Type B pancreatic cell (in vitro differentiated cells): Measurements from ENCODE around the gene USP48. TPM values are rescaled to one million over a fixed set of nuclear protein-coding genes. Genes with fewer than 3 reads are reported as not detected.

ENCODE experiments used
- DNase-seq: peaks from one replicate; pipeline ENCODE4 v3.0.0; 2021; ENCODE audit warnings: mixed read lengths; ENCODE audit not compliant: unreplicated experiment; ENCODE audit errors: extremely low spot score
- H3K27ac Mint-ChIP-seq: 2 replicates; pipeline ENCODE4 v1.8.0; 2021; ENCODE audit warnings: mild to moderate bottlenecking, mixed read lengths
- H3K27me3 Mint-ChIP-seq: 2 replicates; pipeline ENCODE4 v1.8.0; 2021; ENCODE audit warnings: mixed read lengths
- H3K36me3 Mint-ChIP-seq: 2 replicates; pipeline ENCODE4 v1.8.0; 2021; ENCODE audit warnings: mixed read lengths
- H3K4me1 Mint-ChIP-seq: one replicate; pipeline ENCODE4 v1.8.0; 2021; ENCODE audit warnings: mixed read lengths; ENCODE audit not compliant: unreplicated experiment
- H3K4me3 Mint-ChIP-seq: 2 replicates; pipeline ENCODE4 v1.8.0; 2021; ENCODE audit warnings: mild to moderate bottlenecking, mixed read lengths
- H3K9me3 Mint-ChIP-seq: 2 replicates; pipeline ENCODE4 v1.8.0; 2021; ENCODE audit warnings: mixed read lengths
- long read RNA-seq: library from polyadenylated mRNA; unstranded; transcript quantifications from one replicate; pipeline ENCODE4 v2.0.0, GENCODE V29; 2020
- total RNA-seq: library from RNA; stranded (reverse); gene quantifications from 2 replicates; pipeline ENCODE4 v1.2.1, GENCODE V29; 2021; ENCODE audit warnings: low replicate concordance
- TF ChIP-seq, protein P1 (sequence below): fragments of 200-600 bp; sonication (generic); conservative IDR thresholded peaks from 2 replicates; pipeline ENCODE4 v1.5.0; 2021; ENCODE audit warnings: antibody characterized with exemption, mild to moderate bottlenecking

USP48 gene, protein sequence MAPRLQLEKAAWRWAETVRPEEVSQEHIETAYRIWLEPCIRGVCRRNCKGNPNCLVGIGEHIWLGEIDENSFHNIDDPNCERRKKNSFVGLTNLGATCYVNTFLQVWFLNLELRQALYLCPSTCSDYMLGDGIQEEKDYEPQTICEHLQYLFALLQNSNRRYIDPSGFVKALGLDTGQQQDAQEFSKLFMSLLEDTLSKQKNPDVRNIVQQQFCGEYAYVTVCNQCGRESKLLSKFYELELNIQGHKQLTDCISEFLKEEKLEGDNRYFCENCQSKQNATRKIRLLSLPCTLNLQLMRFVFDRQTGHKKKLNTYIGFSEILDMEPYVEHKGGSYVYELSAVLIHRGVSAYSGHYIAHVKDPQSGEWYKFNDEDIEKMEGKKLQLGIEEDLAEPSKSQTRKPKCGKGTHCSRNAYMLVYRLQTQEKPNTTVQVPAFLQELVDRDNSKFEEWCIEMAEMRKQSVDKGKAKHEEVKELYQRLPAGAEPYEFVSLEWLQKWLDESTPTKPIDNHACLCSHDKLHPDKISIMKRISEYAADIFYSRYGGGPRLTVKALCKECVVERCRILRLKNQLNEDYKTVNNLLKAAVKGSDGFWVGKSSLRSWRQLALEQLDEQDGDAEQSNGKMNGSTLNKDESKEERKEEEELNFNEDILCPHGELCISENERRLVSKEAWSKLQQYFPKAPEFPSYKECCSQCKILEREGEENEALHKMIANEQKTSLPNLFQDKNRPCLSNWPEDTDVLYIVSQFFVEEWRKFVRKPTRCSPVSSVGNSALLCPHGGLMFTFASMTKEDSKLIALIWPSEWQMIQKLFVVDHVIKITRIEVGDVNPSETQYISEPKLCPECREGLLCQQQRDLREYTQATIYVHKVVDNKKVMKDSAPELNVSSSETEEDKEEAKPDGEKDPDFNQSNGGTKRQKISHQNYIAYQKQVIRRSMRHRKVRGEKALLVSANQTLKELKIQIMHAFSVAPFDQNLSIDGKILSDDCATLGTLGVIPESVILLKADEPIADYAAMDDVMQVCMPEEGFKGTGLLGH
- total RNA-seq = 58.7 and 66.7 TPM in 2 replicates
- long read RNA-seq, partial matches to known transcripts = 24 of 33 reads
- long read RNA-seq, other reads (novel, unspliced or antisense) = 8 of 33 reads

DNA sequence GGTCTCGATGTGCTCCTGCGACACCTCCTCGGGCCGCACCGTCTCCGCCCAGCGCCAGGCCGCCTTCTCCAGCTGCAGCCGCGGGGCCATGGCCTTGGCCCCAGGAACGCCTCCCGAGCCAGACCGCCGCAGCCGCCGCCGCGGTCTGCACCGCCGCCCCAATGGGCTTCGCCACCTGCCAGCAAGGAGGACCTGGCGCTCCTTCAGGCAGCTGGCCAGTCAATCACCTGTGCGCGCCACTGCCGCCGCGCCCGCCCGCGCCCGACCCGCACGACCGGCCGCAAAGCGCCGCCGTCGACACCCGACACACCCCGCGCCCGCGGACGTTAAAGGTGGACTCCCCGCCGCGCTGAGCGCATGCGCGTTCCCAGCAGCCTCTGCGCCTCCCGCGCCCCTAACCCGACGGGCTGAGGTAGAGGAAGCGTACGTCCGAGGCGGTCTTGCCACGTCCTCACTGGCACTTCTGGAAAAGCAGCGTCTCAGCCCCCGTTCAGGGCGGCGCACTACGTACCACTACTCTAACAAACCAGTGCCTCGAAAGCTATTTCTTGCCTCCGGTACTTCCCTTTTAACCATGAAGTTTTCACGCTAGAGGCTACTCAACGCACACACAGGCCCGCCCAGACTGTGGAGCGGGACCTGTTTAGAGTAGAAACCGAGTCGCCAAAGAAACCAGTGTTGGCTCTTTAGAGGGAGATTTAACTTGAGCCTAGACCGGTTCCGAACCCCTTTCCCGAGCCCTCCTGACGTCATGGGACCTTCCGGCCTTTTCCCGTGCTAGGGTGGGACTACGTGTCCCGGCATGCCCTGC lies at the start of gene USP48:
TSS of gene USP48 (minus strand) at position 282 of the 811 bp plus-strand sequence. CDS start at position 90, 192 bp downstream.
- H3K4me1 Mint-ChIP-seq = peaks cover 17% of the 10 kb centered on the region
- TF ChIP-seq, protein P1, sequence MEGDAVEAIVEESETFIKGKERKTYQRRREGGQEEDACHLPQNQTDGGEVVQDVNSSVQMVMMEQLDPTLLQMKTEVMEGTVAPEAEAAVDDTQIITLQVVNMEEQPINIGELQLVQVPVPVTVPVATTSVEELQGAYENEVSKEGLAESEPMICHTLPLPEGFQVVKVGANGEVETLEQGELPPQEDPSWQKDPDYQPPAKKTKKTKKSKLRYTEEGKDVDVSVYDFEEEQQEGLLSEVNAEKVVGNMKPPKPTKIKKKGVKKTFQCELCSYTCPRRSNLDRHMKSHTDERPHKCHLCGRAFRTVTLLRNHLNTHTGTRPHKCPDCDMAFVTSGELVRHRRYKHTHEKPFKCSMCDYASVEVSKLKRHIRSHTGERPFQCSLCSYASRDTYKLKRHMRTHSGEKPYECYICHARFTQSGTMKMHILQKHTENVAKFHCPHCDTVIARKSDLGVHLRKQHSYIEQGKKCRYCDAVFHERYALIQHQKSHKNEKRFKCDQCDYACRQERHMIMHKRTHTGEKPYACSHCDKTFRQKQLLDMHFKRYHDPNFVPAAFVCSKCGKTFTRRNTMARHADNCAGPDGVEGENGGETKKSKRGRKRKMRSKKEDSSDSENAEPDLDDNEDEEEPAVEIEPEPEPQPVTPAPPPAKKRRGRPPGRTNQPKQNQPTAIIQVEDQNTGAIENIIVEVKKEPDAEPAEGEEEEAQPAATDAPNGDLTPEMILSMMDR = no peak
- H3K27me3 Mint-ChIP-seq = no peaks in the 10 kb centered on the region
- no peaks in the 10 kb centered on the region for H3K9me3 Mint-ChIP-seq
- H3K36me3 Mint-ChIP-seq = peaks cover 14% of the 10 kb centered on the region
- peak within 1 kb of the TSS; percentile 93 for H3K4me3 Mint-ChIP-seq
- peak within 1 kb of the TSS; percentile 100 for H3K27ac Mint-ChIP-seq
- peak; percentile 99 for DNase-seq

DNA sequence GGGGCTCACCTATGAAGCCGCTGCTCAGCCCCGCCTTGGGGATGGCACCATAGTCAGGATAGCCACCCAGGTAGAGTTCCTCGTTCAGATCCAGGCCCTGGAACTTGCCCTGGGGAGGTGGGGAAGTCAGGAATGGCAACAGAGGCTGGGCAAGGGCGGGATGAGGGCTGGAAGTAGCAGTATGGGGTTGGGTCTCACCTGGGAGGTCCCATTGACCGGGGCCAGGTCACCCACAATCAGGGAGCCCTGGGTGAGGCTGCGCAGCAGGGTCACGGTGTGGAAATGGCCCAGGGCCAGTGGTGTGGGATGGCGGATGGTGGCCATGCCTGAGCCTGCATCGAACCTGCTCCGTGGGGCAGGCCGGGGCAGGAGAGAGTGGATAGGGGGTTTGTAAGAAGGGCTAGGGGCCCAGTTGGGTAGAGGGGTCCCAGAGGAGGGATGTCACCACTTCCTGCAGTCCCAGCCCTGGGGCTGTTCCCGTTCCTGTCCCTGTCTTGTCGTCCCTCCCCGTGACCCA lies 48.6 kb upstream of the USP48 start:
- H3K27ac Mint-ChIP-seq = no peak overlapping the region
- H3K4me3 Mint-ChIP-seq = no peak overlapping the region
- TF ChIP-seq, protein P1 = no peak
- DNase-seq = no peak
- no peaks in the 10 kb centered on the region for H3K27me3 Mint-ChIP-seq
- H3K36me3 Mint-ChIP-seq = peaks cover 35% of the 10 kb centered on the region
- no peaks in the 10 kb centered on the region for H3K9me3 Mint-ChIP-seq
- no peaks in the 10 kb centered on the region for H3K4me1 Mint-ChIP-seq

DNA sequence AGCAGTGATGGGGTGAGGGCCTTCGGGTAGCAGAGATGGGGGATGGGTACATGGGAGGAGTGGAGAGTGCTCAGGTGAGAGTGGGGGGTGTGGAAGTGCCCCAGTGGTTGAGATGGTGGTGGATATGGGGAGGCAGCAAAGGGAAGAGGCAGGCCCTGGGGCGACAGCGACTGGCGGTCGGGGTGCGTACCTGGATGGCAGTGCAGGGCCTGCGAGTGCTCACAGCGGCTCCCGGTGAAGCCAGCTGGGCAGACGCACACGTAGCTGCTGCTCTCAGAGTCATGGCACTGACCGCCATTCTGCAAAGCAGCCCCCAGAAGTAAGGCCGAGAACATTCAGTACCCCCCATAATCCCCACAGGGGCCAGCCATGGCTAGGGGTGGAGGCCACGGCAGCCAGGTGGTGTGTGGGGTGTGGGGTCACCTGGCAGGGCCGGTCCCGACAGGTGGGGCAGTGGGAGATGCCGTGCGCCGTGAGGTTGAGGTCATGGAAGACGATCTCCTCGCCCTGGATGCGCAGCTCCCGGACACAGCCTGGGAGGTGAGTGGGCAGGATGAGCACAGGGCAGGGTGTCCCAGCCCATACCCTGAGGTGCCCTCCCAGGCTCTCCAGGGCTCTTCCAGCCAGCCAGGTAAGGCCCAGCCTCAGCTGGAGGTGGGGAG lies 48.0 kb upstream of the USP48 start:
- no peaks in the 10 kb centered on the region for H3K27me3 Mint-ChIP-seq
- no peak for DNase-seq
- H3K4me1 Mint-ChIP-seq = no peaks in the 10 kb centered on the region
- no peak overlapping the region for H3K4me3 Mint-ChIP-seq
- no peak overlapping the region for H3K27ac Mint-ChIP-seq
- H3K36me3 Mint-ChIP-seq = peaks cover 35% of the 10 kb centered on the region
- no peaks in the 10 kb centered on the region for H3K9me3 Mint-ChIP-seq
- TF ChIP-seq, protein P1 = no peak

DNA sequence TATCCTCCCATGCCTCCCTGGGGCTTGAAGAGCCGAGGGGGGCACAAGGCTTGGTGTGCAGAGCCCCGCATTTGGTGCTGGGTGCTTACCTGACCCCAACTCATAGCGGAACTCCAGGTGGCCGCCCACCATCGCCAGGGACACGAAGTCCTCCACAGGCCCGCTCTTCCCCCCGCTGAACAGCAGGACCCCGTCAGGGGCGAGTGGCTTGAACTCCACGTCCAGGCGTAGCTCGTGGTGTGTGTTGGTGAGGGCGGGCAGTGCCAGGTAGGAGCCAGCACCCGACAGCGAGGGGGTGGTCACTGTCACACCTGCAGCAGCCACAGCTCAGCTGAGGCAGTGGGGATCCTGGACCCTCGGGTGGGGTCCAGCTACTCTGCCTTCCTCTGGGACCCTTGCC lies 46.3 kb upstream of the USP48 start:
- no peaks in the 10 kb centered on the region for H3K9me3 Mint-ChIP-seq
- H3K27ac Mint-ChIP-seq = no peak overlapping the region
- DNase-seq = no peak
- no peak overlapping the region for H3K4me3 Mint-ChIP-seq
- H3K27me3 Mint-ChIP-seq = no peaks in the 10 kb centered on the region
- peaks cover 23% of the 10 kb centered on the region for H3K36me3 Mint-ChIP-seq
- H3K4me1 Mint-ChIP-seq = no peaks in the 10 kb centered on the region
- TF ChIP-seq, protein P1 = no peak
